ENCODE measurements around the gene KANTR.

DNA sequence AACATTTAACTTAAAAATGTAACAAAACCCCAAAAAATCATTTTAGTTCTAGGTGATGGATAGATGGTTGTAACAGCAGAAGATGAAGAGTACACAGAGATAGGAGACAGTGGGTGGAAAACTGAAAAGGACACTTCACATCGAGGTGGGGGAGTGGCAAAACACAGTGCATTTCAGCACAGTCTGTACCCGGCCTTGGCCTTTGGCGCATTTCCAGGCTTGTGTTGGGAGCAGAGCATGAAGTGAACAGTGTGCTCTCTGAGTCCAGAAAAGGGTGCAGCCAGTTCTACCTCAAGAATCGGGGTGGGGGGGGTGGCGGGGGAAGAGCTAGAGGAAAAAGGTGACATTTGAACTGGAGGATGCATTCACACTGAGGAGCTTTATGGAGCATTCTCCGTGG lies 7.5 kb upstream of the KANTR start:
- TF ChIP-seq, protein P1, sequence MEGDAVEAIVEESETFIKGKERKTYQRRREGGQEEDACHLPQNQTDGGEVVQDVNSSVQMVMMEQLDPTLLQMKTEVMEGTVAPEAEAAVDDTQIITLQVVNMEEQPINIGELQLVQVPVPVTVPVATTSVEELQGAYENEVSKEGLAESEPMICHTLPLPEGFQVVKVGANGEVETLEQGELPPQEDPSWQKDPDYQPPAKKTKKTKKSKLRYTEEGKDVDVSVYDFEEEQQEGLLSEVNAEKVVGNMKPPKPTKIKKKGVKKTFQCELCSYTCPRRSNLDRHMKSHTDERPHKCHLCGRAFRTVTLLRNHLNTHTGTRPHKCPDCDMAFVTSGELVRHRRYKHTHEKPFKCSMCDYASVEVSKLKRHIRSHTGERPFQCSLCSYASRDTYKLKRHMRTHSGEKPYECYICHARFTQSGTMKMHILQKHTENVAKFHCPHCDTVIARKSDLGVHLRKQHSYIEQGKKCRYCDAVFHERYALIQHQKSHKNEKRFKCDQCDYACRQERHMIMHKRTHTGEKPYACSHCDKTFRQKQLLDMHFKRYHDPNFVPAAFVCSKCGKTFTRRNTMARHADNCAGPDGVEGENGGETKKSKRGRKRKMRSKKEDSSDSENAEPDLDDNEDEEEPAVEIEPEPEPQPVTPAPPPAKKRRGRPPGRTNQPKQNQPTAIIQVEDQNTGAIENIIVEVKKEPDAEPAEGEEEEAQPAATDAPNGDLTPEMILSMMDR (IDR thresholded peaks at IDR 0.05) = no peak
- TF ChIP-seq POLR2A (IDR thresholded peaks at IDR 0.05) = no peak
